ENCODE measurements around the gene DNAJA3.

The DNAJA3 gene

DNA sequence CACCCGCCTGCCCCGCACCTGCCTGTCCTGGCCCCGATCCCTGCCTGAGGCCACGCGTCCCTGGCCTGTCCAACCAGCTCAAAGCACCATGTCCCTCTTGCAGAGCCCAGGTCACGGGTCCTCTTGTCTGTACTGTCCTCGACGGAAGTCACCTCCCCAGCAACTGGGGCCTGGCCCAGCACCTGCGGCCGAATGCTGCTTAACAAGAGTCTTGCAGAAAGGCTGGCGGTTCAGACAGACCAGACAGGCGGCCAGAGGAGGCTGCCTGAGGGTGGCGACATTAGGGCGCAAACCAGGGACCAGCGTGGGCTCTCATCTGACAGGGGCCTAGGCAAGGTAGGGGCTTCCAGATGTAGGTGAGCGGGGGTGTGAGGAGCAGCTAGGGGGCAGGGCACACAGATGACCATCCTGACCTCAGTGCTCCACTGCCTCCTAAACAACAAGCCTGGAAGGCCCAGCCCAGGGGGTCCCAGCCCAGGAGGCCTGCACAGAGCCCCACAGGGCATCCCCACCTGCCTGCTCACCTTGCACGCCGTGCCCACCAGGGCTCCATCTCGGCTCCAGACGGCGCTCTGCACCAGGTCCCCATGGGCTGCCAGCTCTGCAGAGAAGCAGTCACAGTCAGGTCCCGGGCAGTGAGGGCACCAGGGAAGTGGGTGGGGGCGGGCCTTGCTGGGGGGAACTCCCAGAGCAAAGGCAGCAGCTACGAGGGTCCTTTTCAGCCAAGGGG, 20.5 kb upstream of the DNAJA3 start:
- in situ Hi-C loops (cut with HindIII; ENCODE audit: low sequenced_read_pairs), result no loop called here

GRCh38 chr16:4407543-4408322, 17.9 kb upstream of the DNAJA3 start:
- in situ Hi-C loops (cut with HindIII; ENCODE audit: low sequenced_read_pairs), result no loop called here

GRCh38 chr16:4408323-4408690, 17.4 kb upstream of the DNAJA3 start:
- in situ Hi-C loops (cut with HindIII; ENCODE audit: low sequenced_read_pairs), result no loop called here

DNA sequence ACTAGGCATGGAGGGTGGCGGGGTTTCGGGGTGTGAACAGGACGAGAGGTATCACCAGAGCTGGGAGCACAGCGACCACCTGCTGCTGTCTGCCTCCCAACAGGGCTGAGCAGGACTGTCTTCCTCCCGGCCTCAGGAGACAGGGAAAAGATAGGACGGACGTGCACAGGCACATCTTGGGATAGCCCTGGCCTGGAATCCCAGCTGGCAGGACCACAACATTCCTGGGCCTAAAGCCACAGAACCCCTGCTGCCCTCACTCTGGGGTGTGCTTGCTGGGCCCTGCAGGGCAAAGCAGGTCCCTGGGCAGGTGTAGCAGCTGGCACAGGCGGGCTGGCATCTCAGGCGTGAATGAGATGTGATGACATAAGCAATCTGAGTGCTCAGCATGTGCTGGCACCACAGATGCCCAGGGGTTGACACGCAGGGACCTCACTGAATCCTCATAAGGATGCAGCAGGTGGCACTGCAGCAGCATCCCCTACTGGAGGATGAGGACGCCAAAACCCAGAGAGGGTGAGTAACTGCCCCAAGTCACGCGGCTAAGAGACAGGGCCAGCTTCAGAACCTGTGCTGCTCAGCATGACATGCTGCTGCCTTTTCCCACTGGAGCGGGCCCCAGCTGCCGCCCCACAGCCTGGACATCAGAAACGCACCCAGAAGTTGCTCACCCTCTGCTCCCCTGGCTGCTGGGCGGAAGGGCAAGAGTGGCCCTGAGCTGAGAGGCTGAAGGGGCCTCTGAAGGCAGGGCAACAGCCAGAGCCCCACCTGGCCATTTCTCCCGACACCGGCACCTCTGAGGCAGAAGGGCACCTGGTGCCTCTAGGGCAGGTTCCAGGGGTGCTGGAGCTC, 16.4 kb upstream of the DNAJA3 start:
- in situ Hi-C loops (cut with HindIII; ENCODE audit: low sequenced_read_pairs), result no loop called here

DNA sequence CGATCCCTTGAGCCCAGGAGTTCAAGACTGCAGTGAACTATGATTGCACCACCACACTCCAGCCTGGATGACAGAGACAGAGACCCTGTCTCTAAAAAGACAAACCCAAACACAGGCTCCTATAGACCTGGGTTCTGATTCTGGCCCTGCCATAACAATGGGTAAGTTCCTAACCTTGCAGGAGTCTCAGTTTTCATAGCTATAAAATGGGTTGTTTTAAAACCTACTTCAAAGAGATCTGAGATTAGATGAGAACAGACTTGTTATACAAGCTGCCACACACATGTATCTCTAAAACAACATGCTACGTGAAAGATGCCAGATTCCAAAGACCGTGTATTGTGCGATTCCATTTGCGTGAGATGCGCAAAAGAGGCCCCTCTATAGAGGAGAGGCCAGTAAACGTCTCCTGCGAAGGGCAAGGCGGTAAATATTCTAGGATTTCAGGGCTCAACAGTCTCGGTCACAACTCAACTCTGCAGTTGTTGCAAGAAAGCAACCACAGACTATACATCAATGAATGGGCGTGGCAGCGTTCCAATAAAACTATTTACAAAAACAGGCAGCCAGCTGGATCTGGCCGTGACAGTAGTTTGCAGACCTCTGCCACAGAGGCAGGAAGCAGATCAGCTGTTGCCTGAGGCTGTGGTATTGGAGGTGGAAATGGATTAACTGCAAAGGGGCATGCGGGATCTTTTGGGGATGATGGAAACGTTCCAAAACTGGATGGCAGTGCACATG, 15.2 kb upstream of the DNAJA3 start:
- in situ Hi-C loops (cut with HindIII; ENCODE audit: low sequenced_read_pairs), result no loop called here

DNA sequence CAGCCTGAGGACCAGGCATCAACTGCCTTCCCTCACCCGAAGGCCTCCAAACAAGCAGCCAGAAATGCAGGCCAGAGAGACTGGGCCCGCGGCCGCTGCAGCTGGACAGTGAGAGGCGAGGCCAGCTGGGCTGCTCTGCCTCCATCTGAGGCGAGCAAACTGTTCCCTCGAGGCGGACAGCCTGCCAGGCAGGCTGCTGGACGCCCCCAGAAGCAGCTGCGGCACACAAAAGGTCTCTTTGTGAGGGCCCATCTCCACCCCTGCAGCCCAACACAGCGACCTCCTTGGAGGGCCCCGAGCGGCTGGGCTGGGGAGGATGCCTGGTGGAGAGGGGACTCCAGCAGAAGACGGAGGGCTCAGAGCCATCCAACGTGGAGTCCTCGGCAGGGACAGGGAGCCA, 14.0 kb upstream of the DNAJA3 start:
- in situ Hi-C loops (cut with HindIII; ENCODE audit: low sequenced_read_pairs), result no loop called here

DNA sequence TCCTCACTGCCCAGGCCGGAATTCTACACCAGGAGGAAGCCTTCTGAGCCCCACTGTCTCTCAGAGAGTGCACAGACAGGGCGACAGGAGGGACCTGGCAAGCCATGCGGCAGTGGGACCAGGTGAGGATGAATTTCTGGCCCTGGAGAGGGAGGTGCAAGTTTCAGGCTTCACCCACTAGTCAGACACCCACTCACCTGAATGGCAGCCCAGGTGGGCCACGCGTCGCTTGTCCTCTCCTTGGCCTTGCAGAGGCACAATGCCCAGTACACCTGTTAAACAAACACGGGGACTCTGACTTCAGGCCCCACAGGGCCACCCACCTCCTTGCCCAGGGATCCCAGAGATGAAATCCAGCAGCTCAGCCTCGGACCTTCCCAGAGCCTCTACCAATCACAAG, 13.5 kb upstream of the DNAJA3 start:
- in situ Hi-C loops (cut with HindIII; ENCODE audit: low sequenced_read_pairs), result no loop called here

- in situ Hi-C loops (cut with HindIII; ENCODE audit: low sequenced_read_pairs), result no loop called here
These were observed 12.8 kb upstream of the DNAJA3 start for GRCh38 chr16:4412854-4413253.

- in situ Hi-C loops (cut with HindIII; ENCODE audit: low sequenced_read_pairs), result no loop called here
These were observed 11.3 kb upstream of the DNAJA3 start for GRCh38 chr16:4414187-4414917.

DNA sequence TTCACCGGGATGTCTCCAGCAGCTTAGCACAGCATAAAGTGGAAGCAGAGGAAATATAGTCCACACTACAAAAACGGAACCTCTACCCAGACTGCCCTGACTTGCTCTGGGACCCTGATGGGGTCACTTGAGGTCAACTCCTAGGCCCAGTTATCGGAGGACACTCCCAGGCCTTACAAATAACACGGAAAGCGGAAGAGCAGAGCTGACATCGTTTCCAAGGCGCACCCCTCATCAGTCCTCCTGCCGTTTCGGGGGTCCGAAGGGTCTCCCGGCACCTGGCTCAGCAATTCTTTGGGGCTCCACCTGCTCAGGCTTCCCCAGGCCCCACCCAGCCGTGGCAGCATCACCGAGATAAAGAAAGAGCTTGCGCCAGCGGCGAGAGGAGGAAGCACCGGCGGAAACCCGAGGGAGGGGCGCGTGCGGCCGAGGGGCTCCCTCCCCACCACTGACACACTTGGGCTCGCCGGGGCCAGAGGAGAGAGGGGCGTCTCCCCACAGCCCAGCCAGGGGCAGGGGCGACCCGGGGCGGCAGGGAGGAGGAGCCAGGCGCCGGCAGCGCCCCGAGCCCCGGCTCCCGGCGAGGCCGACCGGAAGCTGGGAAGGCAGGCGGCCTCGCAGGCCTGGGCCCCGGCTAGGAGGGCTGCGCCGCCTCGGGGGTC, 10.0 kb upstream of the DNAJA3 start:
- in situ Hi-C loops (cut with HindIII; ENCODE audit: low sequenced_read_pairs), result no loop called here

DNA sequence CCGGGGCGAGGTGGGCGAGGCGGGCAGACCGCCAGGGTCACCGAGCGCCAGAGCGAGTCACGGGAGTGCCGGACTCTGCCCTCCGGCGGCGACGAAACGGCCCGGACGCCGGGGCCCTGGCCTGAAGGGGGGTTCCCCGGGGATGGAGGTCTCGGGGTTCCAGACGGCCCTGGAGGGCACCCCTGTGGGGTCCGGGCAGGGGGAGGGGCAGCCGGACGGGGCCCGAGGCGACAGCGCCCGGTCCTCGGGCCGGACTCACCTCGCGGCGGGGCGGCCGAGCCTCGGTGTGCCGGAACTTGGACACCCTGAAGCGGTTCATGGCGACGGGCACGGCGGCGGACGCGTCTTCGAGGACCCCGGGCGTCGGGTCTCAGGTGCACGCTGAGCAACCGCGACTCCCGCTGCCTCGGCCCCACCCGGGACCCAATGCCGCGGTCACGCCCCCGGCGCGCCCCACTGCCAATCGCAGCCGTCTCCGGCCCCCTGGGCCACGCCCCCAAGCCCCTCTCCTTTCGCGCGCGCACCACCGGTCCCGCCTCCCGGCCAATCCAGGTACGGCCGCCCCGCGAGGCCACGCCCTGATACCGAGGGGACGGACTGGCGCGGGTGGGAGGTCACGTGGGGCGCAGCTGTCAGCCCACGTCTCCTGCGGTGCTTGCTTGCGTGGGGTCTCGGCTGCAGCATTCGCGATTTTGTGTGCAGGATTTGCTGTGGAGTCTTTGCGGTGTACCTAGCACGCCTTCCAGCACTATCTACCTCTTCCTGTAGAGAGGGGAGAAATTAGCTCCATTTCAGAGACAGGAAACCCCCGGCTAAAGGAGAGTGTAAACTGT, 9.3 kb upstream of the DNAJA3 start, which contains the start of gene CORO7:
Gene CORO7, minus strand, starts transcription at position 397 of the 833 bp plus-strand sequence. Its CDS starts 78 bp downstream, at position 319.
- in situ Hi-C loops (cut with HindIII; ENCODE audit: low sequenced_read_pairs), result no loop called here

DNA sequence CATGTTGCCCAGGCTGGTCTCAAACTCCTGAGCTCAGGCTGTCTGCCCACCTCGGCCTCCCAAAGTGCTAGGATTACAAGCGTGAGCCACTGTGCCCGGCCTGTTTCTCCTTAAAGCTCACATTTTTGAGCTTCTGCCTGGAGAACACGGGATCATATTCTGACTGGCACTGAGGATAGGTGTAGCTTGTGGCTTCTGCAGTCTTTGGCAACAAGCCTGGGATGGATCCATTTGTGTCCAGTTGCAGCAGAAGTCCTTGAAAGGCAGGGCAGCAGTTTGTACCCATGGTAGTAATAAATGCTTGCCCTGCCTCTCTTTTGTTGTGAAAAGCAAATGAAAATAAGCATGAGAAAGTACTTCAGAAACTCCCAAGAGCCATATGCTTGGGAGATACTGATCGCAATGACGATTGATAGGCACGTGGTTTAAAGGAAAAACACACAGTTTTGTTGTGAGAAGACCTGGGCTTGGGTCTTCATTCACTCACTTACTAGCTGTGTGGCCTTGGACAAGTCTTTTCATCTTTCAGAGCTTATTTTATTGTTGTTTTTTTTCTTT, 6.2 kb upstream of the DNAJA3 start:
- in situ Hi-C loops (cut with HindIII; ENCODE audit: low sequenced_read_pairs), result no loop called here

- in situ Hi-C loops (cut with HindIII; ENCODE audit: low sequenced_read_pairs), result no loop called here
These were observed 5.1 kb upstream of the DNAJA3 start for GRCh38 chr16:4420505-4421105.

- in situ Hi-C loops (cut with HindIII; ENCODE audit: low sequenced_read_pairs), result no loop called here
These were observed 485 bp downstream of the DNAJA3 start for GRCh38 chr16:4426021-4426684.

- in situ Hi-C loops (cut with HindIII; ENCODE audit: low sequenced_read_pairs), result no loop called here
These were observed 1.2 kb downstream of the DNAJA3 start for GRCh38 chr16:4426722-4427372.

DNA sequence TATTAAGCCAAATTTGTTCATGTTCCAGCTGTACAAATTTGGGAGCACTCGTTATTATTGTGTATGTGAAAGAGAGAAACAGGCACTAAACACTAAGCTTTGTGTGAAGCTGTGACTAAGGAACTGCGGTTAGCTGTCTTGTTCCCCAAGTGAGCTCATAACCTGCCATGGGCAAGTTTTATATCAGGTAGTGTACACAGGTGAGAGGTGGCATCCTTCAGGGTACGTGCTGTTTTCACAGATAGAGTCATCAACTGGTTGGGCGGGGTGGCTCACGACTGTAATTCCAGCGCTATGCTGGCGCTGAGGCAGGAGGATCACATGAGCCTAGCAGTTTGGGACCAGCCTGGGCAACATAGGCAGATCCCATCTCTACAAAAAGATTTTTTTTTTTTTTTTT, 2.8 kb downstream of the DNAJA3 start:
- in situ Hi-C loops (cut with HindIII; ENCODE audit: low sequenced_read_pairs), result no loop called here

- in situ Hi-C loops (cut with HindIII; ENCODE audit: low sequenced_read_pairs), result no loop called here
These were observed 5.4 kb downstream of the DNAJA3 start for GRCh38 chr16:4431023-4431422.
